DOHH2 (cell line): ENCODE measurements around the gene BANP.
"Not testable (repeated sequence)": the region's sequence is repeated elsewhere in the genome, so short reads cannot be mapped to it uniquely, and the experiment has no call there.

Source experiments
- H3F3A ChIP-seq: fragments of 200-600 bp; sonication (generic), shearing (Covaris generic); 2 replicates; pipeline ENCODE4 v1.6.0; 2016; ENCODE audit warnings: antibody characterized with exemption, mild to moderate bottlenecking; ENCODE audit not compliant: control insufficient read depth, insufficient read depth
- H3K27ac ChIP-seq: fragments of 200-600 bp; sonication (generic); 2 replicates; pipeline ENCODE4 v1.5.1; 2014; ENCODE audit warnings: low read depth, mild to moderate bottlenecking, low read length, moderate library complexity
- H3K27me3 ChIP-seq: fragments of 200-600 bp; sonication (generic); 2 replicates; pipeline ENCODE4 v1.6.1; 2014; ENCODE audit warnings: mild to moderate bottlenecking, low read length, mixed read lengths; ENCODE audit not compliant: control insufficient read depth
- H3K36me3 ChIP-seq: fragments of 200-600 bp; sonication (generic); 2 replicates; pipeline ENCODE4 v1.6.1; 2014; ENCODE audit warnings: mild to moderate bottlenecking, low read length, moderate library complexity, mixed read lengths; ENCODE audit not compliant: control insufficient read depth
- H3K4me1 ChIP-seq: fragments of 200-600 bp; sonication (generic); 2 replicates; pipeline ENCODE4 v1.6.1; 2014; ENCODE audit warnings: mild to moderate bottlenecking, low read length, mixed read lengths; ENCODE audit not compliant: control insufficient read depth
- H3K4me2 ChIP-seq: fragments of 200-600 bp; sonication (generic); 2 replicates; pipeline ENCODE4 v1.6.0; 2014; ENCODE audit warnings: mild to moderate bottlenecking, low read length, moderate library complexity
- H3K4me3 ChIP-seq: fragments of 200-600 bp; sonication (generic); 2 replicates; pipeline ENCODE4 v1.5.1; 2014; ENCODE audit warnings: mild to moderate bottlenecking, low read length, mixed read lengths
- H3K79me2 ChIP-seq: fragments of 200-600 bp; sonication (generic); 2 replicates; pipeline ENCODE4 v1.6.1; 2014; ENCODE audit warnings: mild to moderate bottlenecking, low read length, mixed read lengths; ENCODE audit not compliant: control insufficient read depth
- H3K9me2 ChIP-seq: fragments of 200-600 bp; sonication (generic); replicated peaks from 2 replicates; pipeline ENCODE4 v1.6.1; 2014; ENCODE audit warnings: mild to moderate bottlenecking, low read length, mixed read lengths; ENCODE audit not compliant: control insufficient read depth
- H3K9me3 ChIP-seq: fragments of 200-600 bp; sonication (generic); 2 replicates; pipeline ENCODE4 v1.6.1; 2014; ENCODE audit warnings: antibody characterized with exemption, low read length, mixed read lengths; ENCODE audit not compliant: control insufficient read depth, insufficient read depth
- H4K20me1 ChIP-seq: fragments of 200-600 bp; sonication (generic); 2 replicates; pipeline ENCODE4 v1.6.0; 2014; ENCODE audit warnings: low read depth, mild to moderate bottlenecking, antibody characterized with exemption, low read length, moderate library complexity; ENCODE audit not compliant: control insufficient read depth, insufficient read depth
- CTCF ChIP-seq: fragments of 200-600 bp; sonication (generic); IDR thresholded peaks from one replicate; pipeline ENCODE4 v1.5.1; 2014; ENCODE audit warnings: antibody characterized with exemption, mild to moderate bottlenecking, low read depth, low read length; ENCODE audit not compliant: poor library complexity, severe bottlenecking
- EZH2phosphoT487 ChIP-seq: fragments of 200-600 bp; sonication (generic); IDR thresholded peaks from 2 replicates; pipeline ENCODE4 v1.6.1; 2017; ENCODE audit warnings: borderline replicate concordance, mild to moderate bottlenecking, antibody characterized with exemption, low read length, moderate library complexity, mixed read lengths

BANP gene

GRCh38 chr16:88099563-88099890 is 148.3 kb downstream of the BANP start:
- Histone ChIP-seq H3K27me3 (no peaks in the 10 kb centered on the region), H3K36me3 (no peaks in the 10 kb centered on the region), H3K79me2 (no peaks in the 10 kb centered on the region), H3K27ac (no peak overlapping the region), H3F3A (no peaks in the 10 kb centered on the region), H4K20me1 (no peaks in the 10 kb centered on the region), H3K9me3 (no peaks in the 10 kb centered on the region), H3K4me2 (no peak overlapping the region), H3K9me2 (no peaks in the 10 kb centered on the region), H3K4me3 (no peak overlapping the region), H3K4me1 (no peaks in the 10 kb centered on the region)
- no peak for TF ChIP-seq CTCF
- no peak for TF ChIP-seq EZH2phosphoT487

GRCh38 chr16:88099956-88100355 is 148.7 kb downstream of the BANP start:
- not testable (repeated sequence) for H3K36me3 ChIP-seq, H3K9me3 ChIP-seq, H3K4me3 ChIP-seq, H3K27me3 ChIP-seq, H4K20me1 ChIP-seq, H3F3A ChIP-seq, H3K9me2 ChIP-seq, H3K4me2 ChIP-seq, H3K4me1 ChIP-seq, H3K27ac ChIP-seq, H3K79me2 ChIP-seq

GRCh38 chr16:88100801-88101622 is 149.8 kb downstream of the BANP start:
- not testable (repeated sequence) for H3K27me3 ChIP-seq, H4K20me1 ChIP-seq, H3K4me1 ChIP-seq, H3K27ac ChIP-seq, H3K79me2 ChIP-seq, H3F3A ChIP-seq, H3K4me3 ChIP-seq, H3K4me2 ChIP-seq, H3K9me3 ChIP-seq, H3K9me2 ChIP-seq, H3K36me3 ChIP-seq

GRCh38 chr16:88101623-88102105 is 150.4 kb downstream of the BANP start:
- H3F3A ChIP-seq, H3K79me2 ChIP-seq, H3K4me1 ChIP-seq, H3K27ac ChIP-seq, H4K20me1 ChIP-seq, H3K9me2 ChIP-seq, H3K36me3 ChIP-seq, H3K27me3 ChIP-seq, H3K4me2 ChIP-seq, H3K9me3 ChIP-seq, H3K4me3 ChIP-seq: not testable (repeated sequence)

GRCh38 chr16:88102597-88102996 is 151.4 kb downstream of the BANP start:
- Histone ChIP-seq H3K4me1 (no peaks in the 10 kb centered on the region), H3F3A (no peaks in the 10 kb centered on the region), H3K27me3 (no peaks in the 10 kb centered on the region), H3K4me2 (no peak overlapping the region), H3K4me3 (no peak overlapping the region), H4K20me1 (no peaks in the 10 kb centered on the region), H3K79me2 (no peaks in the 10 kb centered on the region), H3K36me3 (no peaks in the 10 kb centered on the region), H3K9me3 (no peaks in the 10 kb centered on the region), H3K9me2 (no peaks in the 10 kb centered on the region), H3K27ac (no peak overlapping the region)
- TF ChIP-seq EZH2phosphoT487 = no peak
- TF ChIP-seq CTCF = no peak
